ENCODE measurements around the gene EXD2. TPM values are rescaled to one million over a fixed set of nuclear protein-coding genes. Genes with fewer than 3 reads are reported as not detected.

EXD2 gene
- total RNA-seq, 5 donors from 2014 or later (not counting 1 experiment from before 2014, with no cell fraction given): 8.6 to 12.1 (median 10.8) TPM

DNA sequence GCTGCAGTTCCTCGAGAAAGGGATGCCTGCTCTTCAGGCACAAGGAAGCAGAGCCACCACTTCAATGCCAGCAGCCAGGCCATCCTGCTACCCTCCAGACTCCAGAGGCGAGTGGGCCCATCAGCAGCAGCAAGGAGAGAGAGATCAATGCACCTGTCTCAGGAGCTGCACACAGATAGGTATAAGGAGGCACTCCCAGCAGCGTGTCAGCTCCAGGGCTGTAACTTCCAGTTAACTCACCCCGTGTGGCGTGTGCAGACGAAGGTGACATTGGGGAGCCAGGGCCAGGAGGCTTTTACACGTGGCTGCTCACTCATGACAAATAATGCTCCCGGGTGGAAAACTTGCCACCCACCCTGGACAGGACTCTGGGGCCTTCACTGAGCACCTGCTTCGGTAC, 92.9 kb downstream of the EXD2 start:
- H3K27ac ChIP-seq (ENCODE audit: low read length): no peak overlapping the region
- DNase-seq (no peak), ATAC-seq (replicated peaks in 1 of 4) (no peak)
- ChIA-PET POLR2A (no interaction called here), CTCF (no interaction called here)
- H3K36me3 Mint-ChIP-seq: no peaks in the 10 kb centered on the region
- peaks cover 0 to 15% of the 10 kb centered on the region in 2 experiments for H3K27me3 ChIP-seq (replicated peaks in 1 of 2; ENCODE audit: control insufficient read depth in 2 of 2, extremely low read depth in 1 of 2, insufficient read depth in 2 of 2, low read length in 1 of 2)
- H3K9me3 ChIP-seq: no peaks in the 10 kb centered on the region
- no peaks in the 10 kb centered on the region for H3K36me3 ChIP-seq (ENCODE audit: control insufficient read depth in 2 of 2, extremely low read depth in 1 of 2, insufficient read depth in 1 of 2, low read length in 1 of 2)
- H3K27ac Mint-ChIP-seq: no peak overlapping the region
- 78% methylated on average over 7 of the region's 9 CpGs for WGBS (ENCODE audit: insufficient coverage)
- H3K4me3 Mint-ChIP-seq: no peak overlapping the region
- H3K4me1 Mint-ChIP-seq: no peaks in the 10 kb centered on the region
- H3K27me3 Mint-ChIP-seq: peaks cover 3 to 9% of the 10 kb centered on the region in 2 donors
- no peaks in the 10 kb centered on the region for H3K9me3 Mint-ChIP-seq
- H3K4me3 ChIP-seq (ENCODE audit: control insufficient read depth in 1 of 2, extremely low read depth in 1 of 2, low read length in 1 of 2): no peak overlapping the region
- no peaks in the 10 kb centered on the region for H3K4me1 ChIP-seq (ENCODE audit: control insufficient read depth in 1 of 2, extremely low read depth in 1 of 2, insufficient read depth in 2 of 2, low read length in 2 of 2)

DNA sequence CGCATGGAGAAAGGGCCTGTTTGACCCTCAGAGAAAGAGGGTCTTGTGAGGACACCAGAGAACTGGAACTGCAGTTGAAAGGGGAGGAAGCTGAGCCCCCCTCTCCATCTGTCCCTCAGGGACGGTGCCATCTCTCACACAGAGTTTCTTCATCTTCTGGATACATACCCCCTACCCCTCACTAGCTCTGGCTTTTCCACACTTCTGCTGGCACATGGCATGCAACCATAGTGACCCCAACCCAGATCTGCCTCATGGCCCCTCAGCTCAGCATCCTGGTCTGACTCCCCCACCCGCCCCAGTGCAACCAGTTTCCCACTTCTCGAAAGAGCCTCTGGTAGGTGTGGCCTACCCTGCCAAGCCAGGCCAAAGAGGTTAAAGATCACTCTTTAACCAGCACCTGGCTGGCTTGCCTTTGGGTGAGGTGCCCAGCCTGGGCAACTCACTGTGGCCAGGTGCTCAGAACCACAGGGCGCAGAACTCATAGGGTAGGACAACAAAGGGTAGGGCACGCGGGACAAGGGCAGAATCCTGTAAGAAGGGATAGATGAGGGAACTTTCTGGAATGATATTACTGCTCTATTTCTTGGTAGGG, 94.5 kb downstream of the EXD2 start:
- no peaks in the 10 kb centered on the region for H3K36me3 ChIP-seq (ENCODE audit: control insufficient read depth in 2 of 2, extremely low read depth in 1 of 2, insufficient read depth in 1 of 2, low read length in 1 of 2)
- no peaks in the 10 kb centered on the region for H3K36me3 Mint-ChIP-seq
- no peak overlapping the region for H3K27ac ChIP-seq (ENCODE audit: low read length)
- POLR2A ChIA-PET: no interaction called here
- no peaks in the 10 kb centered on the region for H3K9me3 ChIP-seq
- no peak overlapping the region for H3K4me3 ChIP-seq (ENCODE audit: control insufficient read depth in 1 of 2, extremely low read depth in 1 of 2, low read length in 1 of 2)
- no peak overlapping the region for H3K4me3 Mint-ChIP-seq
- no peak for ATAC-seq (replicated peaks in 1 of 4)
- 79% methylated on average over 2 of the region's 7 CpGs for WGBS (ENCODE audit: insufficient coverage)
- H3K27me3 ChIP-seq (replicated peaks in 1 of 2; ENCODE audit: control insufficient read depth in 2 of 2, extremely low read depth in 1 of 2, insufficient read depth in 2 of 2, low read length in 1 of 2): peaks cover 0 to 14% of the 10 kb centered on the region in 2 experiments
- H3K4me1 ChIP-seq (ENCODE audit: control insufficient read depth in 1 of 2, extremely low read depth in 1 of 2, insufficient read depth in 2 of 2, low read length in 2 of 2): no peaks in the 10 kb centered on the region
- H3K27me3 Mint-ChIP-seq: peaks cover 3 to 7% of the 10 kb centered on the region in 2 donors
- H3K27ac Mint-ChIP-seq: no peak overlapping the region
- CTCF ChIA-PET: no interaction called here
- no peaks in the 10 kb centered on the region for H3K9me3 Mint-ChIP-seq
- DNase-seq: no peak
- no peaks in the 10 kb centered on the region for H3K4me1 Mint-ChIP-seq

DNA sequence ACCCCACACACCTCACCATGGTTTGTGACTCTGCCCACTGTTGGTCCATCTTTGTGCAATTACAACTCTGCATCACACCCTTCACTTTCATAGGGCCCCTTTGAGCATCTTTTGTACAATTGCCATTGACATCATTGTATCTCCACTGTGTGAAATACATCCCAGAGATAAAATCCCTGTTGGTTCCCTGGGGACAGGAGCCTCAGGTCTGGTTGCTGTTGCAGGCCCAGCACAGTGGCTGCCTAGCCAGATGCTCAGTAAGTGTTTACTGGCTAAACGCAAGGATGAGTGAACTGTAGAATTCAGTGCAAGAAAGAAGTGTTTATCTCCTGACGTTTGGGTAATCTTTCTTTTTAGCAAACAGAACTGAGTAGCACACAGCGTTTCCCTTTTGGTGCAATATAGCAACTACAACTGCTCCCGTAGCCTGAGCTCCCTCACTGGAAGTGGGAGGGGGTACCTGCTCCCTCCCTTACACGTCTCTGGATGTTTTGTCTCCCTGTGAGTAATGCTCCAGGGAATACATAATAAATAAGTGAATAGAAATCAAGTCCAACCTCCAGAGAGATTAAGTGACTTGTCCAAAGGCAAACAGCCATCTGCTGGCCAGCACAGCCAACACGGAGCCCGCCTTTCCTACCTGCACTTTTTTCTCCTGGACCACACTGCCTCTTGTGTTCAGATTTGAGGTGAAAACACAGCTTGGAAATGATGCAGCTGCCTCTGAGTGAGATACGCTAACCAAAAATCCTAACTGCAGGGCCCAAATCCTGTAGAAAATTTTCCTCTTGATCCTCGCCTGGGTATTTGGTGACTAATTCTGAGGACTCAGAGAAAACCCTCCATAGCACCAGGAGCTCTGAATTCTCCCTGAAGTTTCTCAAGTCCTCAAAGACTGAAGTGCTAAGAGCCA, 96.1 kb downstream of the EXD2 start:
- H3K27me3 Mint-ChIP-seq: peaks cover under 1 to 4% of the 10 kb centered on the region in 2 donors
- WGBS (ENCODE audit: insufficient coverage): 91% methylated on average over 5 of the region's 9 CpGs
- DNase-seq (no peak), ATAC-seq (replicated peaks in 1 of 4) (no peak)
- peaks cover 0 to 13% of the 10 kb centered on the region in 2 experiments for H3K27me3 ChIP-seq (replicated peaks in 1 of 2; ENCODE audit: control insufficient read depth in 2 of 2, extremely low read depth in 1 of 2, insufficient read depth in 2 of 2, low read length in 1 of 2)
- no peaks in the 10 kb centered on the region for H3K36me3 ChIP-seq (ENCODE audit: control insufficient read depth in 2 of 2, extremely low read depth in 1 of 2, insufficient read depth in 1 of 2, low read length in 1 of 2)
- H3K4me3 Mint-ChIP-seq: no peak overlapping the region
- POLR2A ChIA-PET: interaction anchor here in 1 of 2 donors (0.6 kb wide), 1 partner anchor 149 kb away, joined by 3 read pairs; no protein-coding TSS in a partner anchor
- H3K27ac ChIP-seq (ENCODE audit: low read length): no peak overlapping the region
- no peaks in the 10 kb centered on the region for H3K36me3 Mint-ChIP-seq
- H3K9me3 ChIP-seq: no peaks in the 10 kb centered on the region
- no peak overlapping the region for H3K27ac Mint-ChIP-seq
- H3K4me1 ChIP-seq (ENCODE audit: control insufficient read depth in 1 of 2, extremely low read depth in 1 of 2, insufficient read depth in 2 of 2, low read length in 2 of 2): no peaks in the 10 kb centered on the region
- CTCF ChIA-PET: interaction anchor here in 1 of 2 donors (0.6 kb wide), 1 partner anchor 1574 kb away, joined by 8 read pairs; no protein-coding TSS in a partner anchor
- H3K4me3 ChIP-seq (ENCODE audit: control insufficient read depth in 1 of 2, extremely low read depth in 1 of 2, low read length in 1 of 2): no peak overlapping the region
- no peaks in the 10 kb centered on the region for H3K9me3 Mint-ChIP-seq
- H3K4me1 Mint-ChIP-seq: no peaks in the 10 kb centered on the region

DNA sequence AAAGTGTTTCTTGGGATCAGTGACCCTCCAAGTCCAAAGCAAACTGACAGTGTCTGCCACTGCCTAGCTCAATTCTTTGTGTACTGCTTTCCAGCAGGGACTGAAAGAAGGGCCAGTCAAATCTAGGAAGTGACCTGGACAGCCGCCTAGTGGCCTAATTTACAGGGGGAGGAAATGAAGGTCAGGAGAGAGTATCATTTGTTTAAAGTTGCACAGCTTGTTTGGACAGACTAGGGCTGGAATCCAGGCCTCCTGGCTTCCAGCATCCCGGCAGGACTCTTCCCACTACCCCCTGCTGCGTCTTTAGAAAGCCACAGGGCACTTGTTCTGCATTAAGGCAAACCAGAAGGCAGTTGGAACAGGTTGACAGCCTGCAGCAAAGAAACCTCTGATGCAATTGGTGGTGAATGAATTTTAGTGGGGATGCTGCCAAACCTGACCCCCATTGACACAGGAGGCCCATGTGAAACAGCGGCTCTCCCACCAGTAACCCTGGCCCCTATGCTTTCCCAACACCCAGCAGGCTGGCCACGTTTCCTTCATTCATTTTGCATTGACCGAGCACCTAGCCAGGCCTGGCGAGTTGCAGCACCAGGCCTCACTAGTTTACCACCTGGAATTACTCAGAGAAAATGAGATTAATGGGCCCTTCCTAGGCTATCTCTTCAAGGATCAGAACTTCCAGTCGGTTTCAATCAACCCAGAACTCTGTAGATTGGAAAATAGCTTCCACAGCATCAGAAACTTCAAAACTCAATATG, 96.9 kb downstream of the EXD2 start:
- CTCF ChIA-PET: interaction anchor here in 1 of 2 donors (0.6 kb wide), 1 partner anchor 1575 kb away, joined by 8 read pairs; no protein-coding TSS in a partner anchor
- H3K27me3 Mint-ChIP-seq: peaks cover 0 to 4% of the 10 kb centered on the region in 2 donors
- ATAC-seq (replicated peaks in 1 of 4): no peak
- Histone ChIP-seq H3K27ac (ENCODE audit: low read length) (no peak overlapping the region), H3K27me3 (replicated peaks in 1 of 2; ENCODE audit: control insufficient read depth in 2 of 2, extremely low read depth in 1 of 2, insufficient read depth in 2 of 2, low read length in 1 of 2) (peaks cover 0 to 15% of the 10 kb centered on the region in 2 experiments), H3K4me1 (ENCODE audit: control insufficient read depth in 1 of 2, extremely low read depth in 1 of 2, insufficient read depth in 2 of 2, low read length in 2 of 2) (no peaks in the 10 kb centered on the region), H3K36me3 (ENCODE audit: control insufficient read depth in 2 of 2, extremely low read depth in 1 of 2, insufficient read depth in 1 of 2, low read length in 1 of 2) (no peaks in the 10 kb centered on the region), H3K4me3 (ENCODE audit: control insufficient read depth in 1 of 2, extremely low read depth in 1 of 2, low read length in 1 of 2) (no peak overlapping the region), H3K9me3 (no peaks in the 10 kb centered on the region)
- POLR2A ChIA-PET: no interaction called here
- no peaks in the 10 kb centered on the region for H3K9me3 Mint-ChIP-seq
- no peak overlapping the region for H3K4me3 Mint-ChIP-seq
- no peaks in the 10 kb centered on the region for H3K36me3 Mint-ChIP-seq
- DNase-seq: no peak
- no peak overlapping the region for H3K27ac Mint-ChIP-seq
- no peaks in the 10 kb centered on the region for H3K4me1 Mint-ChIP-seq
- whole genome bisulfite sequencing (ENCODE audit: insufficient coverage): 88% methylated on average over 3 of the region's 8 CpGs

DNA sequence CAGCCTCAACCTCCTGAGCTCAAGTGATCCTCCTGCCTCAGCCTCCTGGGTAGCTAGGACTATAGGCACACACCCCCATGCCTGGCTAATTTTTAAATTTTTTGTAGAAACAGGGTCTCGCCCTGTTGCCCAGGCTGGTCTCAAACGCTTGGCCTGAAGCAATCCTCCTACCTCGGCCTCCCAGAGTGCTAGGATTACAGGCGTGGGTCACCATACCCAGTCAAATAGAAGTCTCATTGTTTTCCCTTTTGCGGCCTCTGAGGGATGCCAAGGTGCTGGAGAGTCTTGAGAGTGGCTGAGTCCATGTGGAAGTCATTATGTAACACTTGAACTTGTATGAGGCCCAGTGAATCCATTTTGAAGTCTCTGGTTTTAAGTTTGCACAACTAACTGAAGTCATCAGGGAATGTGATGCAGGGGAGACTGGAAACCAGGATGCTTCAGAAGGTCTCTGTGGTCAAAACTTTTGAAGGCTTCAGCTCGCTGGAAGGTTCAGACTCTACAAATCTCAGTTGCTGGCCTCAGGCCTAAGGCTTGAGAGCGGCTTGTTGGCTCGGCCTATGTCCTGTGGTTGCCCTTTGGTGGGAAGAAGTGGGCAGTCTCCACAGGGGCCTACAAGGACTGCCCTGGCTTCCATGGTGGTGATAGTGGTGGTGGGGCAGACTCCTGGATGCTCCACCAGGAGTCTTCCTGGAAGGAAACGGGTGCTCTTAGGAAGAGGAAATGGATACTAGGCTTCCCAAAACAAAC, 97.8 kb downstream of the EXD2 start:
- Histone ChIP-seq H3K9me3 (no peaks in the 10 kb centered on the region), H3K4me1 (ENCODE audit: control insufficient read depth in 1 of 2, extremely low read depth in 1 of 2, insufficient read depth in 2 of 2, low read length in 2 of 2) (no peaks in the 10 kb centered on the region), H3K27me3 (replicated peaks in 1 of 2; ENCODE audit: control insufficient read depth in 2 of 2, extremely low read depth in 1 of 2, insufficient read depth in 2 of 2, low read length in 1 of 2) (peaks cover 0 to 14% of the 10 kb centered on the region in 2 experiments), H3K27ac (ENCODE audit: low read length) (no peak overlapping the region), H3K36me3 (ENCODE audit: control insufficient read depth in 2 of 2, extremely low read depth in 1 of 2, insufficient read depth in 1 of 2, low read length in 1 of 2) (no peaks in the 10 kb centered on the region), H3K4me3 (ENCODE audit: control insufficient read depth in 1 of 2, extremely low read depth in 1 of 2, low read length in 1 of 2) (no peak overlapping the region)
- Mint-ChIP-seq H3K9me3 (no peaks in the 10 kb centered on the region), H3K36me3 (no peaks in the 10 kb centered on the region), H3K27ac (no peak overlapping the region), H3K27me3 (peaks cover 0 to 4% of the 10 kb centered on the region in 2 donors), H3K4me3 (no peak overlapping the region), H3K4me1 (no peaks in the 10 kb centered on the region)
- ChIA-PET CTCF (no interaction called here), POLR2A (no interaction called here)
- WGBS (ENCODE audit: insufficient coverage): 88% methylated on average over 6 of the region's 9 CpGs
- DNase-seq (no peak), ATAC-seq (replicated peaks in 1 of 4) (no peak)
